AG04449 (cell line): Measurements from ENCODE around the gene CTPS1.

Experiments used
- CTCF ChIA-PET: fragments of 350-600 bp; formaldehyde crosslinking; extraction: SDS; loops from one replicate; lab custom pipeline; 2021; ENCODE audit warnings: antibody characterized with exemption; lab: Yijun Ruan, JAX
- POLR2A ChIA-PET: fragments of 400-600, 350-600 bp; formaldehyde crosslinking; extraction: SDS; loops from one replicate; lab custom pipeline; 2020; ENCODE audit warnings: antibody characterized with exemption, inconsistent platforms; lab: Yijun Ruan, JAX
- DNase-seq: peaks from one replicate; pipeline ENCODE4 v3.0.0-alpha.2; 2010; ENCODE audit warnings: low read depth, low spot score
- H3K4me3 ChIP-seq: 2 replicates; pipeline ENCODE4 v1.5.1; 2011; ENCODE audit warnings: low read depth, mild to moderate bottlenecking, control low read depth, low read length
- TF ChIP-seq, protein P1 (sequence below): IDR thresholded peaks from one replicate; pipeline ENCODE4 v1.5.1; 2011; ENCODE audit warnings: mild to moderate bottlenecking, moderate library complexity, low read length, control low read depth, inconsistent platforms; ENCODE audit not compliant: insufficient read depth; ENCODE audit errors: missing control alignments

The CTPS1 gene

DNA sequence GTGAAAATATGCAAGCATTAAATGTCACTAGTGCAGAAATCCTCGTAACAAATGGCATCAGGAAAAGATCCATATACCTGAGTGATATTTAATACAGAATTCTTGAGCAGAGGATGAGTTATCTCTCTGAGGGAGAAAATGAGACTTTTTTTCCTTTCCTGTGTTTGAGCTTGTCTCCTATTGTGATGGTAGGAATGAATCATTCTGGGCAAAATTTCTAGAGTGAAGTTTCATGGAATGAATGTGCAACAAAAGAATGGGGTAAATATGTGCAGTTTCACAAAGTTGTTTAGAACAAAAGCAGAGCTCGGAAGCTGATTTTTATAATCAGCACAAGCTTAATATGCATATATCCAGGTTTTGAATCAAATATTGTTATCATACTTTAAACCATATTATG, 4.6 kb downstream of the CTPS1 start:
- H3K4me3 ChIP-seq = no peak overlapping the region
- TF ChIP-seq, protein P1, sequence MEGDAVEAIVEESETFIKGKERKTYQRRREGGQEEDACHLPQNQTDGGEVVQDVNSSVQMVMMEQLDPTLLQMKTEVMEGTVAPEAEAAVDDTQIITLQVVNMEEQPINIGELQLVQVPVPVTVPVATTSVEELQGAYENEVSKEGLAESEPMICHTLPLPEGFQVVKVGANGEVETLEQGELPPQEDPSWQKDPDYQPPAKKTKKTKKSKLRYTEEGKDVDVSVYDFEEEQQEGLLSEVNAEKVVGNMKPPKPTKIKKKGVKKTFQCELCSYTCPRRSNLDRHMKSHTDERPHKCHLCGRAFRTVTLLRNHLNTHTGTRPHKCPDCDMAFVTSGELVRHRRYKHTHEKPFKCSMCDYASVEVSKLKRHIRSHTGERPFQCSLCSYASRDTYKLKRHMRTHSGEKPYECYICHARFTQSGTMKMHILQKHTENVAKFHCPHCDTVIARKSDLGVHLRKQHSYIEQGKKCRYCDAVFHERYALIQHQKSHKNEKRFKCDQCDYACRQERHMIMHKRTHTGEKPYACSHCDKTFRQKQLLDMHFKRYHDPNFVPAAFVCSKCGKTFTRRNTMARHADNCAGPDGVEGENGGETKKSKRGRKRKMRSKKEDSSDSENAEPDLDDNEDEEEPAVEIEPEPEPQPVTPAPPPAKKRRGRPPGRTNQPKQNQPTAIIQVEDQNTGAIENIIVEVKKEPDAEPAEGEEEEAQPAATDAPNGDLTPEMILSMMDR = no peak
- CTCF ChIA-PET = interaction anchor here (1.2 to 2.0 kb wide), 4 partner anchors 13 to 135 kb away, joined by 5 to 10 read pairs (median 7); no protein-coding TSS in a partner anchor
- POLR2A ChIA-PET = no interaction called here
- DNase-seq = no peak

DNA sequence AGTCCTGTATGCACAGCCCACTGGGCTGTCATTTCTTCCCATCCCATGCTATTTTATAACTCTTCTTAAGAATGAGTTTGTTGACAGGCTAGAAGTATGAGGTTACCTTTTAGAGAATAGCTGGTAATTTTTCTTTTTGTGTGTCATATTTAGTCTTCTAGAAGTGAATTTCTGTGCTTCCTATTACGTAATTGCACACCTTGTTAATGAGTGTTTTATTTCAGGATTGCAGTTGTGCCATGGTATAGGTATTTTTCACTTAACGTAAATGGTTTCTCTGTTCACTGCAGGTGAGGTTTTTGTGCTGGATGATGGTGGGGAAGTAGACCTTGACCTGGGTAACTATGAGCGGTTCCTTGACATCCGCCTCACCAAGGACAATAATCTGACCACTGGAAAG, 5.0 kb downstream of the CTPS1 start:
- no peak overlapping the region for H3K4me3 ChIP-seq
- POLR2A ChIA-PET = no interaction called here
- DNase-seq = no peak
- CTCF ChIA-PET = interaction anchor here (1.2 to 2.8 kb wide), 6 partner anchors 12 to 135 kb away, joined by 5 to 15 read pairs (median 7); no protein-coding TSS in a partner anchor
- TF ChIP-seq, protein P1 = no peak

DNA sequence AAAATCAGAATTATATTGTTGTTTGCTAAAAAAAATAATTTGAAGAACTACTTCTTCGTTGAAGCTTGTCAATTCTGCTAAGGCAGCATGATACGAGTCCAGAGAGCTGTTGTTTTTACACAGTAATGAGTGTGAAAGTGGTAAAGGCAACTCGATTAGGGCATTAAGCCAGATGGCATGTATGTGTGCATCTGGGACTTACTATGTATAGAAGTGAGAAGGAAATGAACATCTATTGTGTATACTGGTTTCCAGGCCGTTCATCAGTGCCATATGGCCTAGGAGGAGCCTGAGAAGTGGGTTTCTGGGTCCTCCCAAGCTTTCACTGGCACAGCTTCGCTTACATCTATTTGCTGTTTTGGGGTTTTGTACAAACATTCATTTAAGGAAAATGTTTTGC, 5.7 kb downstream of the CTPS1 start:
- H3K4me3 ChIP-seq = no peak overlapping the region
- TF ChIP-seq, protein P1 = no peak
- no peak for DNase-seq
- CTCF ChIA-PET = interaction anchor here (1.2 to 2.8 kb wide), 6 partner anchors 12 to 136 kb away, joined by 5 to 15 read pairs (median 7); no protein-coding TSS in a partner anchor
- POLR2A ChIA-PET = no interaction called here

GRCh38 chr1:40985875-40986274, 6.4 kb downstream of the CTPS1 start:
- DNase-seq = no peak
- no peak overlapping the region for H3K4me3 ChIP-seq
- ChIA-PET CTCF (interaction anchor here (1.2 to 2.8 kb wide), 6 partner anchors 9 to 37 kb away, joined by 3 to 15 read pairs (median 4); no protein-coding TSS in a partner anchor), POLR2A (no interaction called here)
- TF ChIP-seq, protein P1 = no peak

- no peak overlapping the region for H3K4me3 ChIP-seq
- ChIA-PET CTCF (interaction anchor here (1.2 to 2.8 kb wide), 5 partner anchors 8 to 38 kb away, joined by 3 to 15 read pairs (median 4); no protein-coding TSS in a partner anchor), POLR2A (no interaction called here)
- DNase-seq = no peak
- TF ChIP-seq, protein P1 = no peak
These were observed 6.9 kb downstream of the CTPS1 start for GRCh38 chr1:40986328-40986783.

DNA sequence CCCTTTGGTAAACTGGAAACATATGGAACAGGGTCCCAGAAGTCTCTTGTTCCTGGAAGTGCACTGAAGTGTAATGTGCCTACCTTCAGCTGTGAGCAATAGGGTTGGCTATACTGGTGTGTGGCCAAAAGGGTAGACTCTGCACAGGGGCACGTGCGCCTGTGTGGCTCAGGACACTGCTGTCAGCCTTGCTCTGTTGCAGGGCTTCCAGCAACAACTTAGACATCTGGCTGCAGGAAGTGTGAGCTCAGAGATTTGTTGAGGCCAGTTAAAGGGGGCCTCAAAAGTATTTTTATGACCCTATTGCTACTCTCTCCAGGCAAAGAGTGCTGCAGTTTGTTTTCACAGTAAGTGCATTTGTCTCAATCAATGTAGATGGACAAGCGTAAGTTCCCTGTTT, 7.5 kb downstream of the CTPS1 start:
- CTCF ChIA-PET = interaction anchor here (1.2 to 2.8 kb wide), 5 partner anchors 9 to 39 kb away, joined by 3 to 15 read pairs (median 4); no protein-coding TSS in a partner anchor
- POLR2A ChIA-PET = no interaction called here
- TF ChIP-seq, protein P1 = no peak
- DNase-seq = no peak
- H3K4me3 ChIP-seq = no peak overlapping the region
